Progenitor cell of endocrine pancreas (in vitro differentiated cells): ENCODE measurements around the gene GALNT1. TPM values are rescaled to one million over a fixed set of nuclear protein-coding genes. Genes with fewer than 3 reads are reported as not detected.

ENCODE experiments used
- DNase-seq: peaks from one replicate; pipeline ENCODE4 v3.0.0; 2021; ENCODE audit warnings: low spot score; ENCODE audit not compliant: unreplicated experiment
- H3K27ac Mint-ChIP-seq: 2 replicates; pipeline ENCODE4 v1.8.0; 2021; ENCODE audit warnings: mild to moderate bottlenecking, moderate library complexity, mixed read lengths
- H3K27me3 Mint-ChIP-seq: 2 replicates; pipeline ENCODE4 v1.8.0; 2021; ENCODE audit warnings: mixed read lengths
- H3K36me3 Mint-ChIP-seq: 2 replicates; pipeline ENCODE4 v1.8.0; 2022; ENCODE audit warnings: mixed read lengths; ENCODE audit not compliant: insufficient read depth
- H3K4me1 Mint-ChIP-seq: 2 replicates; pipeline ENCODE4 v1.8.0; 2021; ENCODE audit warnings: low read depth, mixed read lengths
- H3K4me3 Mint-ChIP-seq: 2 replicates; pipeline ENCODE4 v1.8.0; 2021; ENCODE audit warnings: low read depth, mild to moderate bottlenecking, moderate library complexity, mixed read lengths
- H3K9me3 Mint-ChIP-seq: 2 replicates; pipeline ENCODE4 v1.8.0; 2021; ENCODE audit warnings: low read depth, mixed read lengths
- total RNA-seq: library from RNA; stranded (reverse); gene quantifications from 2 replicates; pipeline ENCODE4 v1.2.1, GENCODE V29; 2021
- TF ChIP-seq, protein P1 (sequence below): fragments of 200-600 bp; sonication (generic); IDR thresholded peaks from one replicate; pipeline ENCODE4 v1.5.0; 2021; ENCODE audit warnings: antibody characterized with exemption, mild to moderate bottlenecking; ENCODE audit not compliant: unreplicated experiment

GALNT1 gene
- total RNA-seq, 1 donor from 2014 or later, result 92.8 TPM

DNA sequence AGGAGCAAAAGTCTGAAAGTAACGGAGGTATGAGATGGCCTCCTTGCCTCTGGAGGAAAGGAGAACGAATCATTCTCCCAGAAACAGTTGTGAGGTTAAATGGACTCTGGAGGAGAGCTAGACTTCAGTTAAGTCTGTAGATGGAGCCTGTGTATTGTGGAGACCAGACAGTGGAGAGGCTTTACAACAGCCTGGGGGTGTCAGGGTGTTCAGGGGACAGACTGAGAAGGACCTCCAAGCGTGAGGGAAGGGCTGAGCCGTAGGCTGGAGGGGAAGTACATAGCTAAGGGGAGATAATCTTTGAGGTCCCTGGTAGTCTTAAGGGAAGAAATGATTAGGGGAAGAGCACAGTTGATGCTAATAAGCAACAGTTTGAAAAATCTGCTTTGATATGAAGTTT is 76.6 kb downstream of the GALNT1 start:
- H3K4me1 Mint-ChIP-seq, result no peaks in the 10 kb centered on the region
- no peaks in the 10 kb centered on the region for H3K36me3 Mint-ChIP-seq
- no peak overlapping the region for H3K4me3 Mint-ChIP-seq
- no peak overlapping the region for H3K27ac Mint-ChIP-seq
- TF ChIP-seq, protein P1, sequence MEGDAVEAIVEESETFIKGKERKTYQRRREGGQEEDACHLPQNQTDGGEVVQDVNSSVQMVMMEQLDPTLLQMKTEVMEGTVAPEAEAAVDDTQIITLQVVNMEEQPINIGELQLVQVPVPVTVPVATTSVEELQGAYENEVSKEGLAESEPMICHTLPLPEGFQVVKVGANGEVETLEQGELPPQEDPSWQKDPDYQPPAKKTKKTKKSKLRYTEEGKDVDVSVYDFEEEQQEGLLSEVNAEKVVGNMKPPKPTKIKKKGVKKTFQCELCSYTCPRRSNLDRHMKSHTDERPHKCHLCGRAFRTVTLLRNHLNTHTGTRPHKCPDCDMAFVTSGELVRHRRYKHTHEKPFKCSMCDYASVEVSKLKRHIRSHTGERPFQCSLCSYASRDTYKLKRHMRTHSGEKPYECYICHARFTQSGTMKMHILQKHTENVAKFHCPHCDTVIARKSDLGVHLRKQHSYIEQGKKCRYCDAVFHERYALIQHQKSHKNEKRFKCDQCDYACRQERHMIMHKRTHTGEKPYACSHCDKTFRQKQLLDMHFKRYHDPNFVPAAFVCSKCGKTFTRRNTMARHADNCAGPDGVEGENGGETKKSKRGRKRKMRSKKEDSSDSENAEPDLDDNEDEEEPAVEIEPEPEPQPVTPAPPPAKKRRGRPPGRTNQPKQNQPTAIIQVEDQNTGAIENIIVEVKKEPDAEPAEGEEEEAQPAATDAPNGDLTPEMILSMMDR, result no peak
- no peaks in the 10 kb centered on the region for H3K9me3 Mint-ChIP-seq
- H3K27me3 Mint-ChIP-seq, result no peaks in the 10 kb centered on the region
- DNase-seq, result no peak

DNA sequence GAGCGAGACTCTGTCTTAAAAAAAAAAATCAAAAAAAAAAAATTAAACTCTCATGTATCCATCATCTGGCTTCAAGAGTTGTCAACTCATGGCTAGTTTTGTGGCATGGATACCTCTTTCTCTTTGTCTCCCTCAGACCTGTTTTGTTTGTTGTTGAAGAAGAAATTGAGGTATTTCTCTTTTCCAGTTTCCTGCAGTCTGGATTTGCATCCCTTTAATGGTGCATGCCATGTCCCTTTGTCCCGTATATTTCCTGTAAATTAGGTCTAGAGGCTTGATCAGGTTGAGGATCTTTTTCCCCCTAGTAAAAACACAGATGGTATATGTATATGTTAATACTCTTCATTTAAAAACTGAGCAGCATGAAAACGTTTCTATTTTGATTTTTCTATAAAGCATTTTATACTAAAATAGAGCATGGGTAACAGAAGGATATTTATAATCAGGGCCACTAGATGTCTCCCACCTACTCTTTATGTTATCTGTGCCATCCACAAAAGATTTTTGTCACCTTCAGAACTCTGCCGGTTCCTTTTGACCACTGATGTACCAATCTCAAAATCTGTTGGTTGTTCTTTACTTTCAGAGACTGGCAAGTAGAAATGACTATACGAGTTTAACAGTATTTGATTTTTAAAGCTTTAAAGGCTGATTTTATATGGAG is 80.1 kb downstream of the GALNT1 start:
- Mint-ChIP-seq H3K27me3 (no peaks in the 10 kb centered on the region), H3K9me3 (no peaks in the 10 kb centered on the region), H3K27ac (no peak overlapping the region), H3K4me3 (no peak overlapping the region), H3K4me1 (no peaks in the 10 kb centered on the region), H3K36me3 (peaks cover 19% of the 10 kb centered on the region)
- no peak for DNase-seq
- TF ChIP-seq, protein P1, result no peak

DNA sequence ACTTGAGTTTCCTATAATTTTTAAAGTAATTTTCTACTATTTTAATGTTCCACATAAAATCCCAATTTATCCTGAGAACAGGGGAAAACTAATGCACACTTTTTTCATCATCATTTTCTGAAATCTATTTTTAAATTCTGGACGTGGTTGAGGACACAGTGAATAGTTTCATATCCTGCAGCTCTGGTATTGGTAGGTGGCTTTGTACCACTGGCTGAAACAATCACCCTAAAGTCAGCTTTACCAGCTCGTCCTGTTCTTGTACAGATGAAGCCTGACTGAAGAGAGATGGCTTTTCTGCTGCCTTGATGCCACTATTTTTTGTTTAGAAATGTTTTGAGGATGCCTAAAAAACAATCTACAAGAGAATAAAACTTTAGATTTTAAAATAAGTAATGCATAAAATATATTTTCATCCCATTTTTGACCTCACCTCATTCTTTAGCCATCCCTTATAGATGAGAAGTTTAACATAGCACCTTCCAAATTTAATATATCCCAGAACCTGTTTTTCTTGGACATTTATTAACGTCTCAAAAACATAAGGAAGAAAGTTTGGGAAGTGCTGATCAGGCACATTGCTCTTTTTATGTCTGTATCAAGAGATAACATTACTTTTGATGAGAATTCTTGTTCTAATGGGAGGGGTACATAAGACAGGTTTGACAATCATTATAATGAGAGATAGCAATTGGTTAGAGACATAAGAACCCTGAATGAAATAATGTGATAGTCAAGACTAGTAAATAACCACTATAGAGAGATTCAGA is 80.9 kb downstream of the GALNT1 start:
- no peak for DNase-seq
- H3K4me3 Mint-ChIP-seq, result no peak overlapping the region
- no peaks in the 10 kb centered on the region for H3K4me1 Mint-ChIP-seq
- TF ChIP-seq, protein P1, result no peak
- H3K27ac Mint-ChIP-seq, result no peak overlapping the region
- peaks cover 25% of the 10 kb centered on the region for H3K36me3 Mint-ChIP-seq
- peaks cover 4% of the 10 kb centered on the region for H3K9me3 Mint-ChIP-seq
- no peaks in the 10 kb centered on the region for H3K27me3 Mint-ChIP-seq

DNA sequence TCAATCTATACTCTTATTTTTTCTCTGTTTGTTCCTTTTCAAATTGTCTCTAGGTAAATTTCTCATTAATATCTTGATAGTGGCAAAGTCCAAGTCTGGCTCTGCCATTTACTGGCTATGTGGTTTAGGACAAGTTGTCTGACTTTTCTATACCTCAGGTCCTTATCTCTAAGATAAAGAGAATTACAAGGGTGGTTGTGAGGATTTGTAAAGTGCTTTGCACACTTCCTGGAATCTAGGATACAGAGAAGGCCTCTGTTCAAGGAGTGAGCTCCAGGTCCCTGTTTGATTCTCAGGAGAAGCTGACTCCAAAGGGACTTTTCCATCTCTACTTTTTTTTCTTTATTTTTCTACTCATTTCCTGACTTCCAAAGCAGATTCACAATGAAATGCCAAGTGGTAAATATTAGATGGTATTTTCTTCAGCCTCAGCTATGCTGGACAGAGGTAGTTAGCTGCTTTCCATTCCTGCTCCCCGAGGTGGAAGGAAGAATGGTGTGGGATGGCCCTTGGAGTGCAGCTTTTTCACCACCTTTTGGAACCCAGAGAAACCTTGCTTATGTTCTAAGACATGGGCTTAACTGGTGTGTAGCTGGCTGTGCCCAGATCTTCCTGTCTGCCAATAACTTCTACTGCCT is 90.5 kb downstream of the GALNT1 start:
- TF ChIP-seq, protein P1, result no peak
- no peak overlapping the region for H3K4me3 Mint-ChIP-seq
- H3K36me3 Mint-ChIP-seq, result peaks cover 19% of the 10 kb centered on the region

DNA sequence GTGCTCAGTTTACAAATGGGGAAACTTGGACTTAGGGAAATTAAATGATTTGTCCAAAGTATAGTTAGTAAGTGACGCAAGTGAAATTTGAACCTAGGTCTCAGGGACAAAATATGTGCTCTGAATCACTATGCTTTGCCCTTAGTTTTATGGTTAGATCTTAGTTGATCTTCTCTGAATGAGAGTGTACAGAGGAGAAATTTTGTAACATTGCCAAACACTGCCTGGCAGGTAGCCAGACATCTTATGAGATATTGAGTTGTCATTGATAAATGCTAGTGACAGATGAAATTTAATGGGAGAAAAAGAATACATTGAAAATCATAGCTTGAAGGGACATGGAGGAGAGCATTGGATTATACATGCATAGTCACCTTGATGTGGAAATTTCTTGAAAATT is 91.4 kb downstream of the GALNT1 start:
- Mint-ChIP-seq H3K27me3 (no peaks in the 10 kb centered on the region), H3K36me3 (peaks cover 11% of the 10 kb centered on the region), H3K27ac (no peak overlapping the region), H3K9me3 (peaks cover 2% of the 10 kb centered on the region), H3K4me1 (peaks cover 9% of the 10 kb centered on the region), H3K4me3 (no peak overlapping the region)
- TF ChIP-seq, protein P1, result no peak
- no peak for DNase-seq

More for the DNA sequence above, 90.5 kb downstream of the GALNT1 start:
- no peak for DNase-seq
- no peaks in the 10 kb centered on the region for H3K27me3 Mint-ChIP-seq
- peaks cover 8% of the 10 kb centered on the region for H3K9me3 Mint-ChIP-seq
- no peak overlapping the region for H3K27ac Mint-ChIP-seq
- peaks cover 9% of the 10 kb centered on the region for H3K4me1 Mint-ChIP-seq
